ENCODE data around the gene FRMD8. TPM values are rescaled to one million over a fixed set of nuclear protein-coding genes. Genes with fewer than 3 reads are reported as not detected.

The FRMD8 gene
- total and polyA plus RNA-seq, 10 donors = 19.3 to 128 (median 84.0) TPM

- H3K4me3 ChIP-seq = peak overlapping the region in 7 of 8 donors; percentile 43 to 67 (median 45)
- TF ChIP-seq POLR2AphosphoS5 (IDR thresholded peaks at IDR 0.05) (no peak), CTCF (IDR thresholded peaks at IDR 0.05 in 8 of 11, conservative IDR thresholded peaks at IDR 0.05 in 3 of 11) (no peak), POLR2A (IDR thresholded peaks at IDR 0.05) (no peak)
- 74 to 82% (median 78%) methylated on average over 10 of the region's 10 CpGs for WGBS, 5 donors
- H3K27ac ChIP-seq = peak overlapping the region; percentile 74 to 89 (median 86)
- no peaks in the 10 kb centered on the region for H3K27me3 ChIP-seq (replicated peaks in 1 of 7)
- H3K9me3 ChIP-seq = peaks cover 0 to 4% (median 0%) of the 10 kb centered on the region in 8 donors
- H3K36me3 ChIP-seq = no peaks in the 10 kb centered on the region
- intact Hi-C loops (cut with DNase I; ENCODE audit: low total_unique reads) = no loop called here
- peaks cover 12 to 43% (median 22%) of the 10 kb centered on the region in 6 donors for H3K4me1 ChIP-seq
- no peak for DNase-seq
Observed at GRCh38 chr11:65454311-65454695, 67.9 kb downstream of the FRMD8 start.

GRCh38 chr11:65454696-65455456 lies 68.4 kb downstream of the FRMD8 start:
- TF ChIP-seq POLR2A (IDR thresholded peaks at IDR 0.05) (peak in 2 of 3 donors; percentile 45 to 66), CTCF (IDR thresholded peaks at IDR 0.05 in 8 of 11, conservative IDR thresholded peaks at IDR 0.05 in 3 of 11) (peak in 3 of 11 experiments; percentile 9 to 27 (median 17)), POLR2AphosphoS5 (IDR thresholded peaks at IDR 0.05) (peak; percentile 90 to 94 (median 92))
- DNase-seq = peak; percentile 95
- Histone ChIP-seq H3K27me3 (replicated peaks in 1 of 7) (no peaks in the 10 kb centered on the region), H3K4me3 (peak overlapping the region; percentile 14 to 67 (median 44)), H3K36me3 (no peaks in the 10 kb centered on the region), H3K9me3 (peaks cover 0 to 4% (median 0%) of the 10 kb centered on the region in 8 donors), H3K4me1 (peaks cover 12 to 43% (median 22%) of the 10 kb centered on the region in 6 donors), H3K27ac (peak overlapping the region; percentile 74 to 89 (median 86))
- intact Hi-C loops (cut with DNase I; ENCODE audit: low total_unique reads) = no loop called here
- 2 to 6% (median 3%) methylated on average over 27 to 47 of the region's 47 CpGs for WGBS, 5 donors

GRCh38 chr11:65456418-65456817 lies 70.0 kb downstream of the FRMD8 start:
- WGBS, 5 donors = 87 to 97% (median 94%) methylated on average over 3 of the region's 3 CpGs
- intact Hi-C loops (cut with DNase I; ENCODE audit: low total_unique reads) = no loop called here
- DNase-seq = no peak
- Histone ChIP-seq H3K4me3 (peak overlapping the region in 1 of 8 donors; percentile 19), H3K27me3 (replicated peaks in 1 of 7) (no peaks in the 10 kb centered on the region), H3K27ac (no peak overlapping the region), H3K9me3 (no peaks in the 10 kb centered on the region), H3K4me1 (peaks cover 12 to 43% (median 22%) of the 10 kb centered on the region in 6 donors), H3K36me3 (no peaks in the 10 kb centered on the region)
- TF ChIP-seq CTCF (IDR thresholded peaks at IDR 0.05 in 8 of 11, conservative IDR thresholded peaks at IDR 0.05 in 3 of 11) (no peak), POLR2A (IDR thresholded peaks at IDR 0.05) (no peak), POLR2AphosphoS5 (IDR thresholded peaks at IDR 0.05) (no peak)

- H3K4me3 ChIP-seq = no peak overlapping the region
- TF ChIP-seq POLR2AphosphoS5 (IDR thresholded peaks at IDR 0.05) (no peak), POLR2A (IDR thresholded peaks at IDR 0.05) (no peak)
- H3K4me1 ChIP-seq = peaks cover 7 to 20% (median 9%) of the 10 kb centered on the region in 6 donors
- H3K27me3 ChIP-seq (replicated peaks in 1 of 7) = no peaks in the 10 kb centered on the region
- H3K9me3 ChIP-seq = no peaks in the 10 kb centered on the region
- intact Hi-C loops (cut with DNase I; ENCODE audit: low total_unique reads) = no loop called here
- no peak overlapping the region for H3K27ac ChIP-seq
- DNase-seq = peak; percentile 42
- WGBS, 5 donors = 70 to 86% (median 79%) methylated on average over 7 of the region's 7 CpGs
- H3K36me3 ChIP-seq = no peaks in the 10 kb centered on the region
Observed at GRCh38 chr11:65459552-65459951, 73.1 kb downstream of the FRMD8 start.

Small RNAs within 50 kb of the gene (small RNA-seq; reads per million reads assigned to genes)
- 0 reads per million in 4 donors for gene RF01684

Other genes starting within 250 kb of the FRMD8 start
- not detected for gene SPDYC, start 216.4 kb upstream of the FRMD8 start, total RNA-seq
- gene SPDYC, start 216.4 kb upstream of the FRMD8 start, polyA plus RNA-seq = under 1 TPM in 1 of 3 donors, not detected in 2; 0.11 TPM
- gene CAPN1, start 204.7 kb upstream of the FRMD8 start, total RNA-seq = 100 to 1,000 TPM; 135 to 203 (median 161) TPM
- 100 to 1,000 TPM in 1 of 3 donors, 10 to 100 TPM in 2; 61.6 to 111 (median 73.3) TPM for gene CAPN1, start 204.7 kb upstream of the FRMD8 start, polyA plus RNA-seq
- 10 to 100 TPM; 10.6 to 25.9 (median 19.1) TPM for gene POLA2, start 124.7 kb upstream of the FRMD8 start, total RNA-seq
- gene POLA2, start 124.7 kb upstream of the FRMD8 start, polyA plus RNA-seq = 10 to 100 TPM in 2 of 3 donors, 1 to 10 TPM in 1; 9.0 to 12.2 (median 10.7) TPM
- 10 to 100 TPM; 14.5 to 48.0 (median 26.4) TPM for gene CDC42EP2, start 71.8 kb upstream of the FRMD8 start, total RNA-seq
- 10 to 100 TPM in 1 of 3 donors, 1 to 10 TPM in 2; 4.2 to 13.4 (median 7.1) TPM for gene CDC42EP2, start 71.8 kb upstream of the FRMD8 start, polyA plus RNA-seq
- gene DPF2, start 52.8 kb upstream of the FRMD8 start, total RNA-seq = 10 to 100 TPM; 35.7 to 67.0 (median 51.5) TPM
- 10 to 100 TPM; 20.5 to 27.2 (median 24.3) TPM for gene DPF2, start 52.8 kb upstream of the FRMD8 start, polyA plus RNA-seq
- gene TIGD3, start 31.9 kb upstream of the FRMD8 start, total RNA-seq = 1 to 10 TPM in 2 of 7 donors, under 1 TPM in 5; 0.56 to 2.7 (median 0.79) TPM
- 1 to 10 TPM; 1.1 to 2.1 (median 1.4) TPM for gene TIGD3, start 31.9 kb upstream of the FRMD8 start, polyA plus RNA-seq
- 10 to 100 TPM; 11.6 to 33.4 (median 25.7) TPM for gene SLC25A45, start 4.0 kb upstream of the FRMD8 start, total RNA-seq
- gene SLC25A45, start 4.0 kb upstream of the FRMD8 start, polyA plus RNA-seq = 10 to 100 TPM; 14.1 to 26.2 (median 24.1) TPM
- 1,000 to 10,000 TPM in 2 of 7 donors, 100 to 1,000 TPM in 5; 266 to 1,804 (median 799) TPM for gene NEAT1, start 36.2 kb downstream of the FRMD8 start, total RNA-seq
- gene NEAT1, start 36.2 kb downstream of the FRMD8 start, polyA plus RNA-seq = 1,000 to 10,000 TPM in 2 of 3 donors, 100 to 1,000 TPM in 1; 526 to 1,090 (median 1,018) TPM
- over 10,000 TPM; 10,088 to 24,490 (median 13,598) TPM for gene MALAT1, start 112.4 kb downstream of the FRMD8 start, total RNA-seq
- 100 to 1,000 TPM; 111 to 793 (median 171) TPM for gene MALAT1, start 112.4 kb downstream of the FRMD8 start, polyA plus RNA-seq
- 100 to 1,000 TPM in 2 of 7 donors, 10 to 100 TPM in 5; 64.7 to 125 (median 77.4) TPM for gene SCYL1, start 138.4 kb downstream of the FRMD8 start, total RNA-seq
- gene SCYL1, start 138.4 kb downstream of the FRMD8 start, polyA plus RNA-seq = 10 to 100 TPM; 52.4 to 70.6 (median 60.7) TPM
- gene LTBP3, start 171.7 kb downstream of the FRMD8 start, total RNA-seq = 100 to 1,000 TPM in 2 of 7 donors, 10 to 100 TPM in 5; 81.6 to 137 (median 95.8) TPM
- gene LTBP3, start 171.7 kb downstream of the FRMD8 start, polyA plus RNA-seq = 10 to 100 TPM; 20.6 to 57.0 (median 27.6) TPM
- gene ZNRD2, start 183.8 kb downstream of the FRMD8 start, total RNA-seq = 10 to 100 TPM; 20.9 to 68.8 (median 34.4) TPM
- gene ZNRD2, start 183.8 kb downstream of the FRMD8 start, polyA plus RNA-seq = 10 to 100 TPM; 32.6 to 49.5 (median 42.5) TPM
- 10 to 100 TPM; 34.5 to 59.0 (median 48.4) TPM for gene FAM89B, start 185.9 kb downstream of the FRMD8 start, total RNA-seq
- gene FAM89B, start 185.9 kb downstream of the FRMD8 start, polyA plus RNA-seq = 10 to 100 TPM; 43.0 to 66.1 (median 50.1) TPM
- 100 to 1,000 TPM; 151 to 365 (median 242) TPM for gene EHBP1L1, start 189.4 kb downstream of the FRMD8 start, total RNA-seq
- 100 to 1,000 TPM in 2 of 3 donors, 10 to 100 TPM in 1; 44.3 to 174 (median 116) TPM for gene EHBP1L1, start 189.4 kb downstream of the FRMD8 start, polyA plus RNA-seq
- gene KCNK7, start 209.2 kb downstream of the FRMD8 start, total RNA-seq = 1 to 10 TPM in 4 of 7 donors, under 1 TPM in 3; 0.63 to 3.2 (median 1.1) TPM
- 1 to 10 TPM; 1.9 to 6.2 (median 2.9) TPM for gene KCNK7, start 209.2 kb downstream of the FRMD8 start, polyA plus RNA-seq
- gene MAP3K11, start 227.6 kb downstream of the FRMD8 start, total RNA-seq = 100 to 1,000 TPM in 3 of 7 donors, 10 to 100 TPM in 4; 93.5 to 158 (median 99.9) TPM
- gene MAP3K11, start 227.6 kb downstream of the FRMD8 start, polyA plus RNA-seq = 100 to 1,000 TPM in 1 of 3 donors, 10 to 100 TPM in 2; 29.4 to 109 (median 97.7) TPM
- 10 to 100 TPM; 38.6 to 51.3 (median 47.4) TPM for gene PCNX3, start 229.1 kb downstream of the FRMD8 start, total RNA-seq
- gene PCNX3, start 229.1 kb downstream of the FRMD8 start, polyA plus RNA-seq = 10 to 100 TPM in 2 of 3 donors, 1 to 10 TPM in 1; 9.2 to 24.9 (median 17.7) TPM

Data from spleen (tissue), 11 donors.